Upper lobe of right lung (tissue), 1 donor: ENCODE results near the gene KRTAP9-1. TPM values are rescaled to one million over a fixed set of nuclear protein-coding genes. Genes with fewer than 3 reads are reported as not detected.

Source experiments
- ATAC-seq: fragments of 200-7000 bp; cut with Tn5 transposase; one replicate; pipeline ENCODE4 v1.9.1; 2020; ENCODE audit warnings: mild to moderate bottlenecking, moderate library complexity
- DNase-seq: peaks from one replicate; pipeline ENCODE4 v3.0.0-alpha.2; 2020
- H3K27ac ChIP-seq: fragments of 200-600 bp; one replicate; pipeline ENCODE4 v1.8.0; 2022
- H3K27me3 ChIP-seq: fragments of 200-600 bp; one replicate; pipeline ENCODE4 v1.8.0; 2022; ENCODE audit warnings: mild to moderate bottlenecking
- H3K36me3 ChIP-seq: fragments of 200-600 bp; one replicate; pipeline ENCODE4 v1.8.0; 2022
- H3K4me1 ChIP-seq: fragments of 200-600 bp; one replicate; pipeline ENCODE4 v1.8.0; 2022
- H3K4me3 ChIP-seq: fragments of 200-600 bp; one replicate; pipeline ENCODE4 v1.8.0; 2022; ENCODE audit warnings: mild to moderate bottlenecking
- H3K9me3 ChIP-seq: fragments of 200-600 bp; one replicate; pipeline ENCODE4 v1.8.0; 2022
- CTCF ChIP-seq: fragments of 200-600 bp; IDR thresholded peaks from one replicate; pipeline ENCODE4 v1.8.0; 2022; ENCODE audit warnings: antibody characterized with exemption
- intact Hi-C: fragments of 100-400 bp; cut with DNase I; formaldehyde crosslinking; loops from one replicate; pipeline ENCODE4 v1.11.0; 2022
- total RNA-seq: library from RNA; stranded (reverse); fragmentation: NEBNext Ultra II Directional; extraction: Animal tissue kit (Norgen Biotek cat#: 25700); gene quantifications from one replicate; pipeline ENCODE4 v1.2.1, GENCODE V29; 2021
- donor health status: DM: no; HTN: yes; CAD: no; lungs with severe emphysema.

KRTAP9-1 gene
- total RNA-seq, 1 donor from 2014 or later = not detected

- H3K4me1 ChIP-seq = no peaks in the 10 kb centered on the region
- no peaks in the 10 kb centered on the region for H3K9me3 ChIP-seq
- H3K27ac ChIP-seq = no peak overlapping the region
- no peak for TF ChIP-seq CTCF
- no peaks in the 10 kb centered on the region for H3K27me3 ChIP-seq
- DNase-seq (no peak), ATAC-seq (no peak)
- no peak overlapping the region for H3K4me3 ChIP-seq
- no peaks in the 10 kb centered on the region for H3K36me3 ChIP-seq
- intact Hi-C loops = no loop called here
These were observed 25.9 kb upstream of the KRTAP9-1 start for GRCh38 chr17:41163828-41164227.

- no peak for TF ChIP-seq CTCF
- intact Hi-C loops = no loop called here
- H3K27ac ChIP-seq = no peak overlapping the region
- no peak for ATAC-seq
- no peak for DNase-seq
- H3K4me1 ChIP-seq = no peaks in the 10 kb centered on the region
- no peaks in the 10 kb centered on the region for H3K27me3 ChIP-seq
- H3K36me3 ChIP-seq = no peaks in the 10 kb centered on the region
- no peaks in the 10 kb centered on the region for H3K9me3 ChIP-seq
- no peak overlapping the region for H3K4me3 ChIP-seq
These were observed 22.1 kb upstream of the KRTAP9-1 start for GRCh38 chr17:41167561-41167960.

GRCh38 chr17:41168121-41168520 lies 21.6 kb upstream of the KRTAP9-1 start, which contains the start of gene KRTAP4-3:
TSS of gene KRTAP4-3 (minus strand) at chr17:41168221. CDS start at chr17:41168172, 49 bp downstream.
- no peaks in the 10 kb centered on the region for H3K27me3 ChIP-seq
- ATAC-seq = no peak
- no peaks in the 10 kb centered on the region for H3K36me3 ChIP-seq
- H3K4me3 ChIP-seq = no peak within 1 kb of the TSS
- TF ChIP-seq CTCF = no peak
- no peaks in the 10 kb centered on the region for H3K4me1 ChIP-seq
- intact Hi-C loops = no loop called here
- H3K27ac ChIP-seq = no peak within 1 kb of the TSS
- DNase-seq = no peak
- H3K9me3 ChIP-seq = no peaks in the 10 kb centered on the region

GRCh38 chr17:41171886-41172285 lies 17.8 kb upstream of the KRTAP9-1 start:
- Histone ChIP-seq H3K27me3 (no peaks in the 10 kb centered on the region), H3K36me3 (no peaks in the 10 kb centered on the region), H3K4me3 (no peak overlapping the region), H3K27ac (no peak overlapping the region), H3K4me1 (no peaks in the 10 kb centered on the region), H3K9me3 (no peaks in the 10 kb centered on the region)
- ATAC-seq (no peak), DNase-seq (no peak)
- TF ChIP-seq CTCF = no peak
- intact Hi-C loops = no loop called here

- Histone ChIP-seq H3K27ac (no peak overlapping the region), H3K4me3 (no peak overlapping the region), H3K9me3 (no peaks in the 10 kb centered on the region), H3K27me3 (no peaks in the 10 kb centered on the region), H3K36me3 (no peaks in the 10 kb centered on the region), H3K4me1 (no peaks in the 10 kb centered on the region)
- intact Hi-C loops = no loop called here
- DNase-seq (no peak), ATAC-seq (no peak)
- no peak for TF ChIP-seq CTCF
These were observed 12.8 kb upstream of the KRTAP9-1 start for GRCh38 chr17:41176744-41177387.
